ENCODE data around the gene EPHB2.
"Not testable (repeated sequence)": the region's sequence is repeated elsewhere in the genome, so short reads cannot be mapped to it uniquely, and the experiment has no call there.

EPHB2 gene

DNA sequence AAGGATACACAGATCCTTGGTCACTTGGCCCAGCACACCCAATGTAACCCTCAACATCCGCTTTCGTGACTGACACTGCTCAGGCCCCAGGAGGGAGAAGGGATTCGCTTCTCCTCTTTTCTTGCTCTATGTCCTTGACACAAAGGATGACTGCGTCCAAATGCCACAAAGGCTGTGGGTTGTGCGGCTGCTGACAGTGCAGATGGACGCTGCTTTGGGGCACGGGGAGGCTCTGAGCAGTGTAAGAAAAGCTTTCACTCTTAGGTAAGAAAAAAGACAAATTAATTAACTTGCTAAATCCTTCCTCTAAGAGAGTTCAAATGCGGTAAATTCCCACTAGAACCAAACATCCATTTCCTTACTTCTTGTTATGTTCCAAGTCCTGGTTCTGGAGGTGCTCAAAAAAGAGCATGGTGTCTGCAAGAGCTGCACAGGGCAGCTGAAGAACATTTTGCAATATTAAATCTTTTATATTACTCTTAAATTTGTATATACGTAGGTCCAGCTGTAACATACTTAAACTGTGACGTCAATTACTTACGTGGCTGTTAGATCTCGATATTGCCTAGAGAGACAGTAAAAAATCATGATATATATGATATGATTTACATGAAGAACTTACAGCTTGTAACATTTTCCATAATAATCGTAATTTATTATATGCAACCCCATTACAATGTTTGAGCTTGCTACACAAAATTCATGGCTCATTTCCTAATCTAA is 19.4 kb upstream of the EPHB2 start:
- no peak for DNase-seq

- no peak for DNase-seq
Observed at GRCh38 chr1:22694172-22694571, 16.5 kb upstream of the EPHB2 start.

DNA sequence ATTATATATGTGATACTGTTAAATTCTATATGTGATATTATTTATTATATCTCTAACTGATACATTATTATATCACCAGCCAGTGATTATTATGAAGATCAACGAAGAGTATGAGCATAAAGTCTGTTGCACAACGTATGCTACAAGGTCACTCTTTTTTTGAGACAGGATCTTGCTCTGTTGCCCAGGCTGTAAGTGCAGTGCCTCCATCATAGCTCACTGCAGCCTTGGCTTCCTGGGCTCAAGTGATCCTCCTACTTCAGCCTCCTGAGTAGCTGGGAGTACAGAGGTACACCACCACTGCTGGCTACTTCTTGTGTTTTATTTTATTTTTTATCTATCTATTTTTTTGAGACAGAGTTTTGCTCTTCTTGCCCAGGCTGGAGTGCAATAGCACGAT is 14.0 kb upstream of the EPHB2 start:
- no peak for DNase-seq

- no peak for DNase-seq
Observed at GRCh38 chr1:22697980-22698379, 12.7 kb upstream of the EPHB2 start.

DNA sequence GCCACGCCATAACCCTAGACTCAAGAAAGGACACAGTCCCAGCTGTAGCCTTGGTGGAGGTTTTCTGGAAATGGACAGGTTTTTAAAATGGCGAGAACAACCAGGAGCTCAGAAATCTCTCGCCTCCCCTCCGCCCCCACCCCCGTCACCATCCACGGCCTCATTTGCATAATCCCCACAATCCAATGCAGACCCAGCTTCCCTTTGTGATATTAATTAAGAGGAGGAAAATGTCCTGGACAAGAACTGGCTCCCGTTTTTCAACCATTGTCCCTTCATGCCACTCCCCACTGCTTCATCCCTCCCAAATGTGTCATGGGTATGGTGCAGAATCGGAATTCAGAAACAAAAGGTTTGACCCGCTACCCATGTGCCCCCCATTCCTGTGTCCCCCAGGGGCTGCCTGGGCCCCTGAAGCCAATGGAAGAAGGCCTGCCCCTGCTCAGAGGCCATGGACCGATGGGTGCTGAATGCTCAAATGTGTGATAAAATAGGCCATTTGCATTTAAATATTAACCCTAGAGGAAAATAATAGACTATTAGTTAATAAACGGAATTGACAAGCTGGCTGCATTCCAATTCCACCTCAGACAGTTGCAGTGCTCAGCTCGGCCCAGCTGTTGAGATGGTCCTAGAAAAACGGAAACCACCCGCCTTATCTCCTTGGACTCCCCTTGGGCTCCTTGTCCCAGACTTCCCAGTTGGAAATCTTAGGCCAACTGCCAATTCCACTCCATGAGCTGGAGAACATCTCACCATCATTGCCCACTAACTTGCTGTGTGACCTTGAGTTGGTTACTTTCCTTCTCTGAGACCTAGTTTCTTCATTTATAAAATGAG is 10.7 kb upstream of the EPHB2 start:
- no peak for DNase-seq

DNA sequence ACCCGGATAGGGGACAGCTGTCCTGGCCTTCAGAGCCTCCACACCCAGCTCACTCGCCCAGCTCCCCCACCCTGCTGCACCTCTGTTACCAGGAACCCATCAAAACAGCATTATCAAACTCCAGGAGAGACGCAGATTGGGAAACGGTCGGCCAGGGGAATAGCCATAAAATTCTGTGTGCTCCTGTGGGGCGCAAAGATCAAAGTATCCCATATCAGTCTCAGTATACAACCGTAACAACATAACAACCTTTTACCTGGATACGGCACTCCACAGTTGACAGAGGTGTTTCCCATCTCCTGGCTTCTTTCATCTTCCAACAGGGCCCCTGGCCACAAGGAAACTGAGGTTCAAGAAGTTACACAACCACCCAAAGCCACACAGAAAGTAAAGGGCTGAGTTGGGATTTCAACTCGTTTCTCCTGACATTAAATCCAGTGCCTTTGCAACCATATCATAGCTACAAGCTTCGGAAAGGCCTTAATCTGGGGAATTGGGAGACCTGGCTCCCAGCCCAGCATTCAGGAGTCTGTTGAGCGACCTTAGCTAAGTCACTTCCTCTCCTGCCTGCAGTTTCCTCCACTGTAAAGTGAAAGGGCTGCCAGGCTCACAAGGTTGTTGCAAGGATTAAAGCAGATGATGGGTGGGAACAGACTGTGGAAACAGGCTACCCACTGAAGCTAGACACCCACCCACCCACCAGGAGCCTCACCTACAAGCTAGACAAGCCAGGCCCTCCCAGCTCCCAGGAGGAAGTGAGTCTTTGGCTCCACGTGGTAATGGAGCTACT is 8.1 kb upstream of the EPHB2 start:
- no peak for DNase-seq

DNA sequence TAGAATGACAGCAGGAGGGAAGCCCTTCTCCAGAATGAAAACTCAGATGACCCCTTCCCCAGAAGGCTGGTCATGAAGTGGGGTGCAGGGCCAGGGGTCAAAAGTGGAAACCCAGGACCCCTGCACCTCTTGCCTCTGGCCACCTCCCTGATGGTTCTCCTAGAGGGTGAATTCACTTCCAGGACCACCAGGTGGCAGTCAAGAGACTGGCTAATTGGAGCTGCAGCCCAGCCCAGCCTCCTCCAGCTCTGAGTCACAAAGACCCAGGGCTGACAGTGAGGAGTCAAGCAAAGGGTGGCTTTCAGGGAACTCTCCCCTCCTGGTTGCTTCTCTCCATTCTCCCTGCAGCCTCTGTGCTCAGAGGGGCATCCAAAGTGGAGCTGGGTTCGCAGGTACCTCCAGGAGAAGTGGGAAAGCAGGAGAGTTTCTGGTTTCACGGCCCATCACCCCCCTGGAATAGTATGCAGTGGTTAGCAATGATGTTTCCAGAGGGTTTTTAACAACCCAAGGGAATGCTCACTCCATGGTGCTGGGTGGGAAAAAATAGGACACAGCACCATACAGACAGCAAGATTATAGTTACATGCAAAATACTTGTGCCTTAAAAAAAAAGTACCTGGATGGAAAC is 6.1 kb upstream of the EPHB2 start:
- DNase-seq = peak; percentile 83

GRCh38 chr1:22705586-22705985 is 5.1 kb upstream of the EPHB2 start:
- no peak for DNase-seq

DNA sequence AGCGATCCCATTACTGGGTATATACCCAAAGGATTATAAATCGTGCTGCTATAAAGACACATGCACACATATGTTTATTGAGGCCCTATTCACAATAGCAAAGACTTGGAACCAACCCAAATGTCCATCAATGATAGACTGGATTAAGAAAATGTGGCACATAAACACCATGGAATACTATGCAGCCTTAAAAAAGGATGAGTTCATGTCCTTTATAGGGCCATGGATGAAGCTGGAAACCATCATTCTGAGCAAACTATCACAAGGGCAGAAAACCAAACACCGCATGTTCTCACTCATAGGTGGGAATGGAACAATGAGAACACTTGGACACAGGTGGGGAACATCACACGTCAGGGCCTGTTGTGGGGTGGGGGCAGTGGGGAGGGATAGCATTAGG is 4.5 kb upstream of the EPHB2 start:
- not testable (repeated sequence) for DNase-seq

- DNase-seq = no peak
Observed at GRCh38 chr1:22708777-22709176, 1.9 kb upstream of the EPHB2 start.

DNA sequence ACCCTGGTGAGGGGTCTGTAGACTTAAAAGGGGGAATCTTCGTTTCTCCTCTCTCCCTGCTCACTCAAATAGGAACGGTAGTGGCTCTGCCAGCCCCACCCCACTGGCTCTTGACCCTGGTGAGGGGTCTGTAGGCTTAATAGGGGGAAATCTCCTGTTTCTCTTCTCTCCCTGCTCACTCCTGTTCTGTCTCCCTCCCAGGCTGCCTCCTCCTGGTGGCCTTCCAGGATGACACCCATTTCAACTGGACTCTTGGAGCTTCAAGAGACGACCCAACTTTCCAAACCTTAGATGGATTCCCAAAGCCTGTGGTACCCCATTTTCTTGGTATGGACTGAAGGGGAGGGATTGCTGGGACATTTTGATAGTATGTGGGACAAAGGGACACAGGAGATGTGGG is 1.4 kb upstream of the EPHB2 start:
- no peak for DNase-seq

- DNase-seq = no peak
Observed at GRCh38 chr1:22709891-22710700, 543 bp upstream of the EPHB2 start.

- DNase-seq = no peak
Observed at GRCh38 chr1:22711071-22711470, 432 bp downstream of the EPHB2 start.

DNA sequence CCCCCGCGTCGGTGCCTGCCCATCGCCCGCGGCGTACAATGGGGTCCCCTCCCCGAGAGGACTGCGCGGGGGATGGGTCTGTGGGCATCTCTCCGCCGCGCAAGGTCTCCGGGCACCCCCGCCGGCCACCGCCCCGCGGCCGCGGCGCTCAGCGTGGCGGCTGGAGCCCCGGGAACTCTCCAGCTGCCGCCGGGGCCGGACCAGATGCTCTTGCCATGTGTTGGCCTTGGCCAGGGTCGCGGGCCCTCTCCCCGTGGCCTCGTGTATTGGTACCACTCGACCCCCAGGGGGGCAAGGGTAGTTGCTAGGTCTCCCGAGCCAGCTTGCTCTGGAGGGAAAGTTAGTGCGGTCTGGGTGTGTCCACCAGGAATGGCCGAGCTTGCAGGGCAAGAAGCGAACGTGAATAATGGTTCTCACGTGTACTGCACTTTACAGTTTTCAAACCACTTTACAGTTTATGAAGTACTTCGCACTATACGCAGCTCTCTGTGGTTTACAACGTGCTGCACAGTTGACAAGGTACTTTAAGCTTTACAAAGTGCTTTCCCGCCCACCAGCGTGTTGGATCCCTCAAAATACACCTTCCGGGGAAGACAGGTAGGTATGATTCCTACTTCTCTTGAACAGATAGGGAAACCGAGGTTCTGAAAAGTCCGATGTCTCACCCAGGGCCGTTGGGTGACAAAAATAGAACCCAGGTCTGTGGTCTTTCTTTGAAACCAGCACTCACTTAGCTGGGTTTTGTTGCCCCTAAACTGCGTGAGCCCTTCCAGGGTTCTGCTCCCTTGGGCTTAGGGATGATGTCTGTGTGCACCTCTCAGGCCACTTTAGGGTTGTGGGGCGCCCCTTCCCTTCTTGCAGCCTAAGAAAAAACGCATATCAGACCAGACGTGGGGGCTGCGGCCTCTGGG is 1.2 kb downstream of the EPHB2 start:
- DNase-seq = no peak

DNA sequence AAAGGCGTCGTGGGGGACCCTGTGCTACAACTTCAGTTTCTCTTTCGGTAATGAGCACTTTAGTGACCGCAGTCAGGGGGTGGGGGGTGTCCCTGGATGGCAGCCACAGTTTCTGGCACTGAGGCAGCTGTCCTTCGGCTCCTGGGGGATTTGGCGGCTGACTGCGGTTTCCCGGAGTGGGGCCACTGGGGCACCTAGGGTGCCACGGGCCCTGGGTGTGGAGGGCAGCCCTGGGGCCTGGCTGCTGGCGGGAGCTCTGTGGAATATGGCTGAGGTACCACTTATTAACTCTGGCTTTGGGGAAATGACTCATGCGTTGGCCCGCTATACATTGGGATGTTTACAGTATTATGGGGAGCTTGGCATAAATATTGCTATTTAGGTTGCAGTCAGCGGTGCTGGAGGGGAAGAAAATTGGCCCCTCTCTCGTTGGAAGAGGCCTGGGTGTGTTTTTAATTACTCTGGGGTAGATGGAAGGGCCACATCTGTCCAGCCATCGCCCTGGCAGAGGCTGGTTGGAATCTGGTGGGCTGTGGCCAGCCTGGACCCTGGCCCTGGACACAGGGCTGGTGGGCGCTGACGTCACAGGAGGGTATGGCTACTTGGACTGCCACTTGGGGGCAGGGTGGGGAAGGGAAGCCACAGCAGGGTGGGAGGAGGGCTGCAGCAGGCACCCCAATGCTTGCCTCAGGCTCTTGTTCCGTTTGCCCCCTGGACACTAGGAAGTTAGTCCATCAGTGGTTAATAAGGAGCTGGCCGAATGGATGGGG is 2.0 kb downstream of the EPHB2 start:
- DNase-seq = no peak

DNA sequence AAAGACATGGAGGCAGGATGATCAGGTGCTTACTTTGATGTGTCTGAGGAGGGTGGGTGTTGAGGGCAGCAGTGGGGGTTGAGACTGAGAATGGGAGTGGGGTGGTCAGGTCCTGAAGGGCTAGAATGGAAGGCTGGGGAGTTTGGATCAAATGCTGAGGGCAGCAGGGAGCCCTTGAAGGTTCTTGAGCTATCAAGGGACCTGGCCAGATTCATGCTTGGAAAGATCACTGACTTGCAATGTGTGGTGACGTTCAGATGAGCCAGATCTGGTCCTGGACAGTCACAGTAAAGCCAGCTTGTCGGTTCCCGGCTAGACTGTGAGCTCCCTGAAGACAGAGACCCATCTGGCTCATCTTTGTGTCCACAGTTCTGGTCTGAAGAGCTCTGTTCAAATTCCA is 3.8 kb downstream of the EPHB2 start:
- no peak for DNase-seq

- no peak for DNase-seq
Observed at GRCh38 chr1:22717037-22717760, 6.6 kb downstream of the EPHB2 start.

GRCh38 chr1:22721122-22721873 is 10.7 kb downstream of the EPHB2 start:
- DNase-seq = no peak

Measured in stimulated activated CD4-positive, alpha-beta T cell treated with anti-CD3 and anti-CD28 coated beads, Interleukin-1b, Interleukin-23, amount 100 ng/mL, for 48 hours (primary cell).